Keratinocyte (primary cell): ENCODE data around the gene NECAP2. TPM values are rescaled to one million over a fixed set of nuclear protein-coding genes. Genes with fewer than 3 reads are reported as not detected.

ENCODE experiments used
- DNase-seq: peaks from one replicate; pipeline ENCODE4 v3.0.0-alpha.2; 2011; ENCODE audit warnings: low read depth, missing footprints, low spot score
- FAIRE-seq: peaks from 2 replicates; lab custom pipeline; 2011; peaks lifted over from hg19 to GRCh38; lab: Jason Lieb, UNC
- H2AFZ ChIP-seq: 2 replicates; pipeline ENCODE4 v1.6.0; 2012; ENCODE audit warnings: low read length, control low read depth, inconsistent platforms; ENCODE audit not compliant: control insufficient read depth
- H3K27ac ChIP-seq: 2 replicates; pipeline ENCODE4 v1.5.1; 2011; ENCODE audit warnings: low read length; ENCODE audit not compliant: control insufficient read depth, insufficient read depth
- H3K27me3 ChIP-seq: 3 replicates; pipeline ENCODE4 v1.6.0; 2011; ENCODE audit warnings: low read length; ENCODE audit not compliant: control insufficient read depth, insufficient read depth; ENCODE audit errors: extremely low read depth
- H3K36me3 ChIP-seq, 2 experiments: 2 replicates in 1 of 2; 3 replicates in 1 of 2; pipeline ENCODE4 v1.5.1; 2011; ENCODE audit warnings: low read length in 2 of 2, mild to moderate bottlenecking in 1 of 2; ENCODE audit not compliant: control insufficient read depth in 2 of 2, insufficient read depth in 2 of 2; ENCODE audit errors: extremely low read depth in 1 of 2
- H3K4me1 ChIP-seq: 3 replicates; pipeline ENCODE4 v1.5.1; 2011; ENCODE audit warnings: low read length; ENCODE audit not compliant: control insufficient read depth, insufficient read depth; ENCODE audit errors: extremely low read depth
- H3K4me2 ChIP-seq: 3 replicates; pipeline ENCODE4 v1.6.0; 2011; ENCODE audit warnings: low read depth, low read length; ENCODE audit not compliant: control insufficient read depth, insufficient read depth; ENCODE audit errors: extremely low read depth
- H3K4me3 ChIP-seq, 3 experiments: fragments of 200-600 bp in 1 of 3; sonication (generic) in 1 of 3; 2 replicates in 2 of 3; 3 replicates in 1 of 3; pipeline ENCODE4 v1.5.1; 2011 to 2016; ENCODE audit warnings: low read length in 3 of 3, mild to moderate bottlenecking in 3 of 3, control low read depth in 2 of 3, inconsistent platforms in 1 of 3, low read depth in 1 of 3, mixed read lengths in 1 of 3, mixed run types in 1 of 3, moderate library complexity in 1 of 3; ENCODE audit not compliant: control insufficient read depth in 2 of 3, insufficient read depth in 2 of 3; ENCODE audit errors: extremely low read depth in 1 of 3
- H3K79me2 ChIP-seq: 2 replicates; pipeline ENCODE4 v1.6.0; 2012; ENCODE audit warnings: low read length; ENCODE audit not compliant: control insufficient read depth, insufficient read depth
- H3K9ac ChIP-seq: 3 replicates; pipeline ENCODE4 v1.6.0; 2011; ENCODE audit warnings: low read length; ENCODE audit not compliant: control insufficient read depth, insufficient read depth; ENCODE audit errors: extremely low read depth
- H3K9me1 ChIP-seq: 3 replicates; pipeline ENCODE4 v1.6.0; 2011; ENCODE audit warnings: low read length; ENCODE audit not compliant: control insufficient read depth, insufficient read depth; ENCODE audit errors: extremely low read depth
- H3K9me3 ChIP-seq: 2 replicates; pipeline ENCODE4 v1.5.1; 2012; ENCODE audit warnings: low read depth, low read length; ENCODE audit not compliant: control insufficient read depth
- H4K20me1 ChIP-seq: 3 replicates; pipeline ENCODE4 v1.6.0; 2011; ENCODE audit warnings: low read length; ENCODE audit not compliant: control insufficient read depth, insufficient read depth; ENCODE audit errors: extremely low read depth
- CTCF ChIP-seq, 3 experiments: IDR thresholded peaks in 1 of 3; conservative IDR thresholded peaks in 1 of 3; optimal IDR thresholded peaks in 1 of 3; 2 replicates in 2 of 3; 3 replicates in 1 of 3; pipeline versions ENCODE3 to v1.5.1; 2011; ENCODE audit warnings: low read length in 3 of 3, mild to moderate bottlenecking in 3 of 3, moderate library complexity in 2 of 3, control low read depth in 1 of 3, inconsistent platforms in 1 of 3; ENCODE audit not compliant: insufficient read depth in 2 of 3; ENCODE audit errors: extremely low read depth in 1 of 3
- EZH2 ChIP-seq: IDR thresholded peaks from one replicate; pipeline ENCODE4 v1.6.1; 2012; ENCODE audit warnings: inconsistent platforms, mild to moderate bottlenecking, low read length, moderate library complexity
- dilution Hi-C: fragments of 300-500 bp; cut with MboI; formaldehyde crosslinking; loops from one replicate; pipeline ENCODE4 v1.7.0; 2020; ENCODE audit warnings: low sequenced_read_pairs; ENCODE audit not compliant: extremely low pct_ligation_motif_present
- polyA plus RNA-seq, 5 experiments: library from polyadenylated mRNA; depleted of rRNA in 3 of 5; stranded (reverse) in 3 of 5; stranded (forward) in 1 of 5; unstranded in 1 of 5; fragments of >200 nt; gene quantifications; 1 replicate in 1 of 5; 2 replicates in 3 of 5; 3 replicates in 1 of 5; pipeline versions ENCODE4 v1.2.1 to v1.2.3, GENCODE V29; 2011 to 2012; ENCODE audit warnings: missing spikeins in 2 of 5, low read depth in 1 of 5, low replicate concordance in 1 of 5

NECAP2 gene
- polyA plus RNA-seq, 1 donor (not counting 4 experiments of a cell fraction or from before 2014, with no cell fraction given): 75.7 TPM

GRCh38 chr1:16449065-16449464 is 8.5 kb downstream of the NECAP2 start:
- TF ChIP-seq CTCF (optimal IDR thresholded peaks at IDR 0.05 in 1 of 3, IDR thresholded peaks at IDR 0.05 in 1 of 3, conservative IDR thresholded peaks at IDR 0.05 in 1 of 3; ENCODE audit: extremely low read depth in 1 of 3, insufficient read depth in 2 of 3, low read length in 3 of 3) (no peak), EZH2 (no peak)
- H3K36me3 ChIP-seq: peaks cover 45 to 57% of the 10 kb centered on the region in 2 experiments
- H3K4me1 ChIP-seq: no peaks in the 10 kb centered on the region
- no peak overlapping the region for H3K9ac ChIP-seq
- H3K27me3 ChIP-seq: no peaks in the 10 kb centered on the region
- no peak overlapping the region for H2AFZ ChIP-seq
- no peaks in the 10 kb centered on the region for H4K20me1 ChIP-seq
- DNase-seq (no peak), FAIRE-seq (no peak)
- H3K27ac ChIP-seq: no peak overlapping the region
- no peaks in the 10 kb centered on the region for H3K9me3 ChIP-seq
- H3K79me2 ChIP-seq: peaks cover 40% of the 10 kb centered on the region
- H3K4me2 ChIP-seq: no peak overlapping the region
- H3K4me3 ChIP-seq: no peak overlapping the region
- dilution Hi-C loops: no loop called here
- no peaks in the 10 kb centered on the region for H3K9me1 ChIP-seq

- H3K4me3 ChIP-seq: no peak overlapping the region
- FAIRE-seq (no peak), DNase-seq (no peak)
- TF ChIP-seq CTCF (optimal IDR thresholded peaks at IDR 0.05 in 1 of 3, IDR thresholded peaks at IDR 0.05 in 1 of 3, conservative IDR thresholded peaks at IDR 0.05 in 1 of 3; ENCODE audit: extremely low read depth in 1 of 3, insufficient read depth in 2 of 3, low read length in 3 of 3) (no peak), EZH2 (no peak)
- no peak overlapping the region for H3K4me2 ChIP-seq
- H3K36me3 ChIP-seq: peaks cover 42 to 53% of the 10 kb centered on the region in 2 experiments
- dilution Hi-C loops: no loop called here
- no peaks in the 10 kb centered on the region for H3K9me3 ChIP-seq
- H4K20me1 ChIP-seq: no peaks in the 10 kb centered on the region
- no peak overlapping the region for H2AFZ ChIP-seq
- peaks cover 35% of the 10 kb centered on the region for H3K79me2 ChIP-seq
- H3K9me1 ChIP-seq: no peaks in the 10 kb centered on the region
- no peaks in the 10 kb centered on the region for H3K4me1 ChIP-seq
- no peaks in the 10 kb centered on the region for H3K27me3 ChIP-seq
- no peak overlapping the region for H3K27ac ChIP-seq
- no peak overlapping the region for H3K9ac ChIP-seq
Measured at GRCh38 chr1:16449666-16450065, 9.1 kb downstream of the NECAP2 start.
